Fibroblast of villous mesenchyme (primary cell): ENCODE results near the gene BPGM. TPM values are rescaled to one million over a fixed set of nuclear protein-coding genes. Genes with fewer than 3 reads are reported as not detected.
A peak's percentile ranks its signal among the peaks of the same experiment; 100 is the strongest.
"Not testable (repeated sequence)": the region's sequence is repeated elsewhere in the genome, so short reads cannot be mapped to it uniquely, and the experiment has no call there.

Experiments used
- DNase-seq: peaks from one replicate; pipeline ENCODE4 v3.0.0-alpha.2; 2010; ENCODE audit warnings: low read depth
- H3K4me3 ChIP-seq: 2 replicates; pipeline ENCODE4 v1.5.1; 2011; ENCODE audit warnings: low read depth, mild to moderate bottlenecking, low read length
- total RNA-seq: library from RNA; depleted of rRNA; stranded (reverse); fragments of >200 nt; gene quantifications from 2 replicates; pipeline ENCODE4 v1.2.3, GENCODE V29; 2012
- TF ChIP-seq, protein P1 (sequence below): IDR thresholded peaks from 2 replicates; pipeline ENCODE4 v1.5.1; 2012; ENCODE audit warnings: low read depth, mild to moderate bottlenecking, low read length; ENCODE audit not compliant: insufficient read depth

The BPGM gene
- total RNA-seq, 1 donor, result 59.2 TPM

GRCh38 chr7:134662166-134662870 lies 15.7 kb downstream of the BPGM start:
- no peak overlapping the region for H3K4me3 ChIP-seq
- no peak for DNase-seq
- TF ChIP-seq, protein P1, sequence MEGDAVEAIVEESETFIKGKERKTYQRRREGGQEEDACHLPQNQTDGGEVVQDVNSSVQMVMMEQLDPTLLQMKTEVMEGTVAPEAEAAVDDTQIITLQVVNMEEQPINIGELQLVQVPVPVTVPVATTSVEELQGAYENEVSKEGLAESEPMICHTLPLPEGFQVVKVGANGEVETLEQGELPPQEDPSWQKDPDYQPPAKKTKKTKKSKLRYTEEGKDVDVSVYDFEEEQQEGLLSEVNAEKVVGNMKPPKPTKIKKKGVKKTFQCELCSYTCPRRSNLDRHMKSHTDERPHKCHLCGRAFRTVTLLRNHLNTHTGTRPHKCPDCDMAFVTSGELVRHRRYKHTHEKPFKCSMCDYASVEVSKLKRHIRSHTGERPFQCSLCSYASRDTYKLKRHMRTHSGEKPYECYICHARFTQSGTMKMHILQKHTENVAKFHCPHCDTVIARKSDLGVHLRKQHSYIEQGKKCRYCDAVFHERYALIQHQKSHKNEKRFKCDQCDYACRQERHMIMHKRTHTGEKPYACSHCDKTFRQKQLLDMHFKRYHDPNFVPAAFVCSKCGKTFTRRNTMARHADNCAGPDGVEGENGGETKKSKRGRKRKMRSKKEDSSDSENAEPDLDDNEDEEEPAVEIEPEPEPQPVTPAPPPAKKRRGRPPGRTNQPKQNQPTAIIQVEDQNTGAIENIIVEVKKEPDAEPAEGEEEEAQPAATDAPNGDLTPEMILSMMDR, result no peak

DNA sequence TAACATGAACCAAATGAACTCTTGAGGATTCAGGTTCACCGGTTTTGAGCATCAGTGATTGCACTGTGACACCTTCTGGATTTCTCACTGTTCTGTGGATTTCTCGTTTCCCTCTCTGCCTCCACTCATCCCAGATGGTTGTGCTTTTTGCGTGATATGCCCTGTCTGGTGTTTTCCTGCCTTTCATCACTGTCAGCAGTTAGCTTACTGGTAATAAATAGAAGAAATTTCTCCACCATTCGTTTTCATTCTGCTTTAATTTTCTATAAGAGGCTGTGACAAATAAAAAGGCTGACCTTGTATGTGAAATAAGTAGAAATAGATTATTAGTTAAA lies 16.2 kb downstream of the BPGM start:
- H3K4me3 ChIP-seq, result no peak overlapping the region
- TF ChIP-seq, protein P1, result no peak
- DNase-seq, result peak; percentile 36

- not testable (repeated sequence) for DNase-seq, H3K4me3 ChIP-seq
Measured at GRCh38 chr7:134665045-134665444, 18.4 kb downstream of the BPGM start.

- TF ChIP-seq, protein P1, result no peak
- H3K4me3 ChIP-seq, result no peak overlapping the region
- DNase-seq, result no peak
Measured at GRCh38 chr7:134667899-134668298, 21.2 kb downstream of the BPGM start.

GRCh38 chr7:134669388-134669787 lies 22.7 kb downstream of the BPGM start:
- TF ChIP-seq, protein P1, result no peak
- no peak for DNase-seq
- H3K4me3 ChIP-seq, result no peak overlapping the region

GRCh38 chr7:134669845-134670373 lies 23.3 kb downstream of the BPGM start:
- peak overlapping the region; percentile 11 for H3K4me3 ChIP-seq
- TF ChIP-seq, protein P1, result no peak
- peak; percentile 90 for DNase-seq

- H3K4me3 ChIP-seq, result no peak overlapping the region
- TF ChIP-seq, protein P1, result no peak
- no peak for DNase-seq
Measured at GRCh38 chr7:134671609-134672008, 25.0 kb downstream of the BPGM start.
